ENCODE data around the gene RHOV. TPM values are rescaled to one million over a fixed set of nuclear protein-coding genes. Genes with fewer than 3 reads are reported as not detected.

RHOV gene
- total RNA-seq, 1 donor from 2014 or later, result not detected

- Histone ChIP-seq H3K36me3 (peaks cover 58% of the 10 kb centered on the region), H3K27me3 (no peaks in the 10 kb centered on the region), H3K4me1 (peaks cover 38% of the 10 kb centered on the region), H3K9me3 (no peaks in the 10 kb centered on the region), H3K4me3 (no peak overlapping the region), H3K27ac (peak overlapping the region; percentile 51)
- intact Hi-C loops (cut with DNase I), result loop anchor here (5.0 to 10.0 kb wide), 2 partner anchors 119 to 272 kb away; no protein-coding TSS in a partner anchor
- ATAC-seq, result peak; percentile 3
- no peak for TF ChIP-seq CTCF (IDR thresholded peaks at IDR 0.05)
- peak; percentile 84 for DNase-seq
Measured at GRCh38 chr15:40902605-40903561, 28.8 kb upstream of the RHOV start.

GRCh38 chr15:40901053-40901443, 27.0 kb upstream of the RHOV start:
- no peaks in the 10 kb centered on the region for H3K27me3 ChIP-seq
- no peak overlapping the region for H3K4me3 ChIP-seq
- H3K36me3 ChIP-seq, result peaks cover 75% of the 10 kb centered on the region
- H3K9me3 ChIP-seq, result no peaks in the 10 kb centered on the region
- H3K27ac ChIP-seq, result no peak overlapping the region
- ATAC-seq, result no peak
- peaks cover 25% of the 10 kb centered on the region for H3K4me1 ChIP-seq
- intact Hi-C loops (cut with DNase I), result loop anchor here (5.0 to 10.0 kb wide), 2 partner anchors 121 to 274 kb away; no protein-coding TSS in a partner anchor
- TF ChIP-seq CTCF (IDR thresholded peaks at IDR 0.05), result no peak
- DNase-seq, result no peak

DNA sequence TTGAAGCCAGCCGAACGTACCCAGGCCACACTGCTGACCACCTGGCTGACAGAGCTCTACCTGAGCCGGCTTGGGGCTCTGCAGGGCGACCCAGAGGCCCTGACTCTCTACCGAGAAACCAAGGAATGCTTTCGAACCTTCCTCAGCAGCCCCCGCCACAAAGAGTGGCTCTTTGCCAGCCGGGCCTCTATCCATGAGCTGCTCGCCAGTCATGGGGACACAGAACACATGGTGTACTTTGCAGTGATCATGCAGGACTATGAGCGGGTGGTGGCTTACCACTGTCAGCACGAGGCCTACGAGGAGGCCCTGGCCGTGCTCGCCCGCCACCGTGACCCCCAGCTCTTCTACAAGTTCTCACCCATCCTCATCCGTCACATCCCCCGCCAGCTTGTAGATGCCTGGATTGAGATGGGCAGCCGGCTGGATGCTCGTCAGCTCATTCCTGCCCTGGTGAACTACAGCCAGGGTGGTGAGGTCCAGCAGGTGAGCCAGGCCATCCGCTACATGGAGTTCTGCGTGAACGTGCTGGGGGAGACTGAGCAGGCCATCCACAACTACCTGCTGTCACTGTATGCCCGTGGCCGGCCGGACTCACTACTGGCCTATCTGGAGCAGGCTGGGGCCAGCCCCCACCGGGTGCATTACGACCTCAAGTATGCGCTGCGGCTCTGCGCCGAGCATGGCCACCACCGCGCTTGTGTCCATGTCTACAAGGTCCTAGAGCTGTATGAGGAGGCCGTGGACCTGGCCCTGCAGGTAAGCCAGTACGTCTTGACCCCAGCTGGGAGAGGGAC, 26.4 kb upstream of the RHOV start:
- Histone ChIP-seq H3K27ac (no peak overlapping the region), H3K36me3 (peaks cover 78% of the 10 kb centered on the region), H3K9me3 (no peaks in the 10 kb centered on the region), H3K27me3 (no peaks in the 10 kb centered on the region), H3K4me1 (peaks cover 26% of the 10 kb centered on the region), H3K4me3 (no peak overlapping the region)
- no peak for TF ChIP-seq CTCF (IDR thresholded peaks at IDR 0.05)
- ATAC-seq, result no peak
- intact Hi-C loops (cut with DNase I), result loop anchor here (5.0 to 10.0 kb wide), 2 partner anchors 122 to 274 kb away; no protein-coding TSS in a partner anchor
- DNase-seq, result no peak

DNA sequence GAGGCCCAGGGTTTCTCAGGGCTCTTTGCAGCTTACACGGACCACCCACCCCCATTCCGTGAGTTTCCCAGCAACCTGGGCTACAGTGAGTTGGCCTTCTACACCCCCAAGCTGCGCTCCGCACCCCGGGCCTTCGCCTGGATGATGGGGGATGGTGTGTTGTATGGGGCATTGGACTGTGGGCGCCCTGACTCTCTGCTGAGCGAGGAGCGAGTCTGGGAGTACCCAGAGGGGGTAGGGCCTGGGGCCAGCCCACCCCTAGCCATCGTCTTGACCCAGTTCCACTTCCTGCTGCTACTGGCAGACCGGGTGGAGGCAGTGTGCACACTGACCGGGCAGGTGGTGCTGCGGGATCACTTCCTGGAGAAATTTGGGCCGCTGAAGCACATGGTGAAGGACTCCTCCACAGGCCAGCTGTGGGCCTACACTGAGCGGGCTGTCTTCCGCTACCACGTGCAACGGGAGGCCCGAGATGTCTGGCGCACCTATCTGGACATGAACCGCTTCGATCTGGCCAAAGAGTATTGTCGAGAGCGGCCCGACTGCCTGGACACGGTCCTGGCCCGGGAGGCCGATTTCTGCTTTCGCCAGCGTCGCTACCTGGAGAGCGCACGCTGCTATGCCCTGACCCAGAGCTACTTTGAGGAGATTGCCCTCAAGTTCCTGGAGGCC, 25.6 kb upstream of the RHOV start:
- H3K9me3 ChIP-seq, result no peaks in the 10 kb centered on the region
- H3K36me3 ChIP-seq, result peaks cover 78% of the 10 kb centered on the region
- no peak for TF ChIP-seq CTCF (IDR thresholded peaks at IDR 0.05)
- intact Hi-C loops (cut with DNase I), result loop anchor here (5.0 to 10.0 kb wide), 2 partner anchors 123 to 275 kb away; no protein-coding TSS in a partner anchor
- H3K27me3 ChIP-seq, result no peaks in the 10 kb centered on the region
- peaks cover 22% of the 10 kb centered on the region for H3K4me1 ChIP-seq
- DNase-seq (no peak), ATAC-seq (no peak)
- no peak overlapping the region for H3K27ac ChIP-seq
- no peak overlapping the region for H3K4me3 ChIP-seq

Measured in upper lobe of right lung (tissue), 1 donor.